GM10266 (cell line): ENCODE measurements around the gene POLR3F.
"Not testable (repeated sequence)": the region's sequence is repeated elsewhere in the genome, so short reads cannot be mapped to it uniquely, and the experiment has no call there.

Source experiments
- DNase-seq: peaks from one replicate; pipeline ENCODE4 v3.0.0; 2012; ENCODE audit errors: extremely low spot score
- TF ChIP-seq, protein P1 (sequence below): IDR thresholded peaks from 2 replicates; pipeline ENCODE4 v1.5.1; 2012; ENCODE audit warnings: mild to moderate bottlenecking, low read depth; ENCODE audit not compliant: control insufficient read depth, insufficient read depth; ENCODE audit errors: missing control alignments

POLR3F gene

DNA sequence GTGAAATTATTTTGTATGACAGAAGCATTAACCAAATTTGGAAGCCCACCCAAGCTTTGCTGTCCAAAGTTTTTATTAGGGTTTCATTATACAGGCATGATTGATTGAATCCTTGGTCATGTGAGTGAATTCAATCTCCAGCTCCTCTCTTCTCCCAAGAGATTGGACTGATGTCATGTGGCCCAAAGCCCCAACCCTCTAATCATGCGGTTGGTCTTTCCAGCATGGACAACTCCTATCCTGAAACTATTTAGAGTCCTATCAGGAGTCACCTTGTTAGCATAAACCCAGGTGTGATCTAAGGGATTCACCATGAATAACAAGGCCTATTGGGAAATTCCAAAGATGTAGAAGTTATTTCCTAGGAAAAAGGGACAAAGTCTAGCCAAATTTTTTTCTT is 10.6 kb downstream of the POLR3F start:
- TF ChIP-seq, protein P1, sequence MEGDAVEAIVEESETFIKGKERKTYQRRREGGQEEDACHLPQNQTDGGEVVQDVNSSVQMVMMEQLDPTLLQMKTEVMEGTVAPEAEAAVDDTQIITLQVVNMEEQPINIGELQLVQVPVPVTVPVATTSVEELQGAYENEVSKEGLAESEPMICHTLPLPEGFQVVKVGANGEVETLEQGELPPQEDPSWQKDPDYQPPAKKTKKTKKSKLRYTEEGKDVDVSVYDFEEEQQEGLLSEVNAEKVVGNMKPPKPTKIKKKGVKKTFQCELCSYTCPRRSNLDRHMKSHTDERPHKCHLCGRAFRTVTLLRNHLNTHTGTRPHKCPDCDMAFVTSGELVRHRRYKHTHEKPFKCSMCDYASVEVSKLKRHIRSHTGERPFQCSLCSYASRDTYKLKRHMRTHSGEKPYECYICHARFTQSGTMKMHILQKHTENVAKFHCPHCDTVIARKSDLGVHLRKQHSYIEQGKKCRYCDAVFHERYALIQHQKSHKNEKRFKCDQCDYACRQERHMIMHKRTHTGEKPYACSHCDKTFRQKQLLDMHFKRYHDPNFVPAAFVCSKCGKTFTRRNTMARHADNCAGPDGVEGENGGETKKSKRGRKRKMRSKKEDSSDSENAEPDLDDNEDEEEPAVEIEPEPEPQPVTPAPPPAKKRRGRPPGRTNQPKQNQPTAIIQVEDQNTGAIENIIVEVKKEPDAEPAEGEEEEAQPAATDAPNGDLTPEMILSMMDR = no peak
- DNase-seq = no peak

DNA sequence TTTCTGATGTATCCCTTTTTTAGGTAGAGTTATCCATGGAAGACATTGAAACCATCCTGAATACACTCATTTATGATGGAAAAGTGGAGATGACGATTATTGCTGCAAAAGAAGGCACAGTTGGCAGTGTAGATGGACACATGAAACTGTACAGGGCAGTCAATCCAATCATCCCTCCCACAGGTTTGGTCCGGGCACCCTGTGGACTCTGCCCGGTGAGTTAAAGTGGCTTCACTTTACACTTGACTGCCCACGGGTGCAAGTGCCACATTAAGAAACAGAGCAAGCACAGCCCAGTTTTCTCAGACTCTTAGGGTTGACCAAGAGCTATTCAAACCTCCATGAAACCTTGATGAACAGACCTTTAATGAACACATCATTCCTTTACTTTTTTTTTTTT is 14.4 kb downstream of the POLR3F start:
- DNase-seq = no peak
- TF ChIP-seq, protein P1 = no peak

DNA sequence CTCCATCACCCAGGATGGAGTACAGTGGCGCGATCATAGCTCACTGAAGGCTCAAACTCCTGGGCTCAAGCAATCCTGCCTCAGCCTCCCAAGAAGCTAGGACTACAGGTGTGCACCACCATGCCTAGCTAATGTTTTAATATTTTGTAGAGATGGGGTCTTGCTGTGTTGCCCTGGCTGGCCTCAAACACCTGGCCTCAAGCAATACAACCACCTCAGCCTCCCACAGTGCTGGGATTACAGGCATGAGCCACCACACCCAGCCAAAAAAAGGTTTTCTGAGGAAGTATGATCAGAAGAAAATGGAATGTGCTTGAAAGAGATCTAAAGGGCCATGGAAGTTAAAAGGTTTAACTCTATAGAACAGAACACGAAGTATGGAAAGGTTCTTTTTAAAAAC is 21.1 kb downstream of the POLR3F start:
- no peak for DNase-seq
- TF ChIP-seq, protein P1 = no peak

DNA sequence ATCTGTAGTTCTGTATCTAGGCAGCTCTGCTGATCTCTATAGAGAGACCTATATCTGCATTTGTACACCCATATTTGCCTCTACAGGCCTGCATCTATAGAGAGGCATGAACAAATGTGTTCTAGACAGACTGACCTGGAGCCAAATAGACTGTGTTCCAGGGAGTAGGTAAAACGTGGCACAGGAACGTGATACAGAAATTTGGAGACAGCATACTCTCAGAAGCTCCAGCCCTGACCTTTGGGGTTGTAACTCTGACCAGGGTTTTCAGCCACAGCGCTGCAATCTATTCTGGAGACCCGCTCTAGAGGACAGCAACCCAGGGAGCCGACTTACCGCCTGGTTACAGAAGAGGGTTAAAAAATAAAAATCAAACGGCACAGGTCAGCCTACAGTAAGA is 28.9 kb downstream of the POLR3F start:
- no peak for DNase-seq
- TF ChIP-seq, protein P1 = no peak

DNA sequence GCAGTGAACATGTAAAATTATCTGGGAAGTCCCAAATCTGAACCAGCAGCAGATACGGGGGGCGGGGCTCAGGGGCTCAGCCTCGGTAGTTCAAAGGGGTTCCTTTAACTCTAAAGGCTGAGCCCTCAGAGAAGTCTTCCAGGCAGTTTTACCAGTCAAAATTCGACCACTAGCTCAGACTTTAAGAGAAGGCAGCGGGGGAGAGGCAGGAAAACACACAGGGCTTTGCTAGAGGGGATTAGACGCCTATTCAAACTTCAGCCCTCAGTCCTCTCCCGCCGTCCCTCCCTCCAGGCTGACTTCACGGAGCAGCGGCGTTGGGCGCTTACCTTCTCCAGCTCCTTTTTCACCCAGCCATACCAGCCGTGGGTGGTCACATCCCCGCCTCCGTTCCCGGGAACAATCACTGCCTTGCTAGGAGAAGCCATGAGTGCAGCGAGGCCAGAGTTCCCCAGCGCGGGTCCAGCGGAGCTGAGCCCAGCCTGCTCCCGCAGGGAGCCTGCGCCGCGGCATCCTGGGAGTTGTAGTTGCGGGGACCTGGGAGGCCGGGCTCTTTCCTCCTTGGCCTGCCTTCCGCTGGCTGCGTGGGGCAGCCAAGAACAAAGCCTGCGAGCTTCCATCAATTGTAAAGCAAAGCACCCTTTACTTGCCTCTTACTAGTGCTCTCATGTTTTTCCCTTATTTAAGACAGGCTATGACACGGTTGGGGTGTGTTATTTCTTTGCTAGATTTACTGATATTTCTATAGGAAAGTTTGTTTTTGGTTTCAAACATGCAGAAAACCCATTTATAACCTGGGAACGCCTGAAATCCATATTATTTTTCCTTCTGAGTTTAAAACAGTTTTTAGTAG is 29.8 kb downstream of the POLR3F start, which contains the start of gene RBBP9:
TSS of gene RBBP9 (minus strand) at position 486 of the 853 bp plus-strand sequence. CDS start at position 428, 58 bp downstream.
- TF ChIP-seq, protein P1 = no peak

DNA sequence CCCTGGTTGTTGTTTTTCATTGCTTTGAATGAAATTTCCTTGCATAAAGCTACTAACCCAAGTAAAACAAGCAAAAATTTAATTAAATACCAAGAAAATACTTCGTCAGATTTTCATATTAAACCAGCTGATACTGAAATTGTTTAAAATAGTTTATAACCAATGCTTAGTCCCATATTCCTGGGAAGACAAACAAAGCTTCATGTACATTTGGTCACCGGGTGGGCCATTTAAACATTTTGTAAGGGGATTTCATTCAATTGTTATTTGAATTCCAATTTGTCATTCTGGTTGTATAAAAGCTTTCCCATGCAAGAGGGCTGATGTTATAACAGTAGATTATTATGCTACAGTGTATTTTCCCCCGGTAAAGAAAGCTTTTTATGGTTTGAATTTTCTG is 30.4 kb downstream of the POLR3F start:
- DNase-seq = no peak
- TF ChIP-seq, protein P1 = no peak

More for the DNA sequence above, 29.8 kb downstream of the POLR3F start, which contains the start of gene RBBP9:
- DNase-seq = peak; percentile 78

DNA sequence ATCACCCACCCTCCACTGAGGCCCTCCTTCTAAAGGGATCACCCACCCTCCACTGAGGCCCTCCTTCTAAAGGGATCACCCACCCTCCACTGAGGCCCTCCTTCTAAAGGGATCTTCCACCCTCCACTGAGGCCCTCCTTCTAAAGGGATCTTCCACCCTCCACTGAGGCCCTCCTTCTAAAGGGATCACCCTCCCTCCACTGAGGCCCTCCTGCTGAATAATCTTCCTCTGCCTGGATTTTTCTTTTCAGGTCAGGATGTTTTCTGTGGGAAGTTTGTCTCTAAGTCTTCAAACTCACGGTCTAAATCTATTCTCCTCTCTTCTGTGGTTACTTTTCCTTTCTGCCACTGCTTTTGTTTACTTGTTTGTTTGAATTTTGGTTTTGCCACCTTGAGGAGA is 34.5 kb downstream of the POLR3F start:
- not testable (repeated sequence) for DNase-seq
